Kidney epithelial cell (primary cell): Measurements from ENCODE around the gene BTBD6. TPM values are rescaled to one million over a fixed set of nuclear protein-coding genes. Genes with fewer than 3 reads are reported as not detected.

Experiments
- DNase-seq: peaks from one replicate; pipeline ENCODE4 v3.0.0-alpha.2; 2010; ENCODE audit warnings: low read depth
- H3K27me3 ChIP-seq: 2 replicates; pipeline ENCODE4 v1.6.0; 2011; ENCODE audit warnings: low read length; ENCODE audit not compliant: control insufficient read depth, insufficient read depth
- H3K36me3 ChIP-seq: 2 replicates; pipeline ENCODE4 v1.5.1; 2011; ENCODE audit warnings: low read length; ENCODE audit not compliant: control insufficient read depth, insufficient read depth
- H3K4me3 ChIP-seq: 2 replicates; pipeline ENCODE4 v1.5.1; 2011; ENCODE audit warnings: low read depth, mild to moderate bottlenecking, control low read depth, low read length
- CTCF ChIP-seq: IDR thresholded peaks from 2 replicates; pipeline ENCODE4 v1.5.1; 2011; ENCODE audit warnings: mild to moderate bottlenecking, moderate library complexity, low read length, control low read depth, inconsistent platforms; ENCODE audit not compliant: insufficient read depth, poor library complexity, severe bottlenecking
- total RNA-seq: library from RNA; depleted of rRNA; stranded (reverse); fragments of >200 nt; gene quantifications from 2 replicates; pipeline ENCODE4 v1.2.3, GENCODE V29; 2015

BTBD6 gene
- total RNA-seq, 1 donor from 2014 or later: 45.8 TPM

GRCh38 chr14:105251920-105252319 is 3.6 kb downstream of the BTBD6 start:
- Histone ChIP-seq H3K36me3 (peaks cover 4% of the 10 kb centered on the region), H3K27me3 (no peaks in the 10 kb centered on the region), H3K4me3 (no peak overlapping the region)
- no peak for TF ChIP-seq CTCF
- DNase-seq: no peak

GRCh38 chr14:105252552-105253328 is 4.4 kb downstream of the BTBD6 start:
- Histone ChIP-seq H3K36me3 (peaks cover 4% of the 10 kb centered on the region), H3K4me3 (no peak overlapping the region), H3K27me3 (no peaks in the 10 kb centered on the region)
- no peak for DNase-seq
- TF ChIP-seq CTCF: no peak

GRCh38 chr14:105253329-105253682 is 5.0 kb downstream of the BTBD6 start:
- no peak for TF ChIP-seq CTCF
- no peak overlapping the region for H3K4me3 ChIP-seq
- peaks cover 4% of the 10 kb centered on the region for H3K36me3 ChIP-seq
- no peak for DNase-seq
- H3K27me3 ChIP-seq: no peaks in the 10 kb centered on the region

GRCh38 chr14:105255021-105255507 is 6.7 kb downstream of the BTBD6 start:
- Histone ChIP-seq H3K4me3 (no peak overlapping the region), H3K27me3 (no peaks in the 10 kb centered on the region), H3K36me3 (no peaks in the 10 kb centered on the region)
- DNase-seq: no peak
- no peak for TF ChIP-seq CTCF

- DNase-seq: no peak
- Histone ChIP-seq H3K27me3 (no peaks in the 10 kb centered on the region), H3K36me3 (no peaks in the 10 kb centered on the region), H3K4me3 (no peak overlapping the region)
- no peak for TF ChIP-seq CTCF
These were observed 8.1 kb downstream of the BTBD6 start for GRCh38 chr14:105256292-105256960.
